Upper lobe of right lung (tissue), 1 donor: ENCODE data around the gene CCDC66. TPM values are rescaled to one million over a fixed set of nuclear protein-coding genes. Genes with fewer than 3 reads are reported as not detected.
"Not testable (repeated sequence)": the region's sequence is repeated elsewhere in the genome, so short reads cannot be mapped to it uniquely, and the experiment has no call there.

Source experiments
- ATAC-seq: fragments of 200-7000 bp; cut with Tn5 transposase; one replicate; pipeline ENCODE4 v1.9.1; 2020; ENCODE audit warnings: mild to moderate bottlenecking, moderate library complexity
- DNase-seq: peaks from one replicate; pipeline ENCODE4 v3.0.0-alpha.2; 2020
- H3K27ac ChIP-seq: fragments of 200-600 bp; one replicate; pipeline ENCODE4 v1.8.0; 2022
- H3K27me3 ChIP-seq: fragments of 200-600 bp; one replicate; pipeline ENCODE4 v1.8.0; 2022; ENCODE audit warnings: mild to moderate bottlenecking
- H3K36me3 ChIP-seq: fragments of 200-600 bp; one replicate; pipeline ENCODE4 v1.8.0; 2022
- H3K4me1 ChIP-seq: fragments of 200-600 bp; one replicate; pipeline ENCODE4 v1.8.0; 2022
- H3K4me3 ChIP-seq: fragments of 200-600 bp; one replicate; pipeline ENCODE4 v1.8.0; 2022; ENCODE audit warnings: mild to moderate bottlenecking
- H3K9me3 ChIP-seq: fragments of 200-600 bp; one replicate; pipeline ENCODE4 v1.8.0; 2022
- CTCF ChIP-seq: fragments of 200-600 bp; IDR thresholded peaks from one replicate; pipeline ENCODE4 v1.8.0; 2022; ENCODE audit warnings: antibody characterized with exemption
- intact Hi-C: fragments of 100-400 bp; cut with DNase I; formaldehyde crosslinking; loops from one replicate; pipeline ENCODE4 v1.11.0; 2022
- total RNA-seq: library from RNA; stranded (reverse); fragmentation: NEBNext Ultra II Directional; extraction: Animal tissue kit (Norgen Biotek cat#: 25700); gene quantifications from one replicate; pipeline ENCODE4 v1.2.1, GENCODE V29; 2021
- donor health status: DM: no; HTN: yes; CAD: no; lungs with severe emphysema.

The CCDC66 gene
- total RNA-seq, 1 donor from 2014 or later, result 25.0 TPM

GRCh38 chr3:56593455-56594158 lies 36.6 kb downstream of the CCDC66 start:
- peak; percentile 37 for ATAC-seq

GRCh38 chr3:56595975-56596840 lies 39.2 kb downstream of the CCDC66 start:
- Histone ChIP-seq H3K27ac (no peak overlapping the region), H3K27me3 (no peaks in the 10 kb centered on the region), H3K9me3 (no peaks in the 10 kb centered on the region), H3K36me3 (peaks cover 25% of the 10 kb centered on the region), H3K4me3 (no peak overlapping the region), H3K4me1 (no peaks in the 10 kb centered on the region)
- no peak for TF ChIP-seq CTCF
- intact Hi-C loops, result no loop called here
- ATAC-seq (no peak), DNase-seq (no peak)

More at GRCh38 chr3:56593455-56594158, 36.6 kb downstream of the CCDC66 start:
- Histone ChIP-seq H3K27ac (no peak overlapping the region), H3K4me3 (no peak overlapping the region), H3K9me3 (no peaks in the 10 kb centered on the region), H3K4me1 (no peaks in the 10 kb centered on the region), H3K36me3 (peaks cover 25% of the 10 kb centered on the region), H3K27me3 (no peaks in the 10 kb centered on the region)
- intact Hi-C loops, result no loop called here
- TF ChIP-seq CTCF, result no peak
- no peak for DNase-seq

- H3K4me3 ChIP-seq, H3K4me1 ChIP-seq, H3K9me3 ChIP-seq, H3K27me3 ChIP-seq, DNase-seq, ATAC-seq, intact Hi-C loops, H3K27ac ChIP-seq: not testable (repeated sequence)
- H3K36me3 ChIP-seq, result peaks cover 22% of the 10 kb centered on the region
Observed at GRCh38 chr3:56608479-56608878, 51.5 kb downstream of the CCDC66 start.

- Histone ChIP-seq H3K36me3 (peaks cover 30% of the 10 kb centered on the region), H3K4me3 (no peak overlapping the region), H3K27ac (no peak overlapping the region), H3K27me3 (no peaks in the 10 kb centered on the region), H3K4me1 (no peaks in the 10 kb centered on the region), H3K9me3 (no peaks in the 10 kb centered on the region)
- no peak for DNase-seq
- ATAC-seq, result no peak
- no peak for TF ChIP-seq CTCF
- intact Hi-C loops, result no loop called here
Observed at GRCh38 chr3:56610669-56611335, 53.8 kb downstream of the CCDC66 start.

GRCh38 chr3:56611364-56611763 lies 54.4 kb downstream of the CCDC66 start:
- intact Hi-C loops, result no loop called here
- DNase-seq, result no peak

More at GRCh38 chr3:56611364-56611763, 54.4 kb downstream of the CCDC66 start:
- Histone ChIP-seq H3K27ac (no peak overlapping the region), H3K9me3 (no peaks in the 10 kb centered on the region), H3K27me3 (no peaks in the 10 kb centered on the region), H3K4me1 (no peaks in the 10 kb centered on the region), H3K36me3 (peaks cover 27% of the 10 kb centered on the region), H3K4me3 (no peak overlapping the region)
- no peak for ATAC-seq
- no peak for TF ChIP-seq CTCF
